Measurements from ENCODE around the gene HOXD9.

GRCh38 chr2:176124947-176125771 lies 2.6 kb downstream of the HOXD9 start:
- TF ChIP-seq EZH2phosphoT487 (IDR thresholded peaks at IDR 0.05; ENCODE audit: borderline replicate concordance, low read length) (no peak), CTCF (conservative IDR thresholded peaks at IDR 0.05; ENCODE audit: low read depth, low read length) (no peak), EZH2 (IDR thresholded peaks at IDR 0.05; ENCODE audit: low read length, unreplicated experiment) (no peak)

Data from PC-3 (cell line).